Fibroblast of mammary gland (primary cell): ENCODE results near the gene MEF2B.
A peak's percentile ranks its signal among the peaks of the same experiment; 100 is the strongest.

Experiments used
- DNase-seq: peaks from one replicate; pipeline ENCODE4 v3.0.0-alpha.2; 2010; ENCODE audit warnings: low read depth
- H3K4me3 ChIP-seq: 2 replicates; pipeline ENCODE4 v1.5.1; 2011; ENCODE audit warnings: low read depth, mild to moderate bottlenecking, low read length, moderate library complexity; ENCODE audit not compliant: control insufficient read depth
- CTCF ChIP-seq: conservative IDR thresholded peaks from 2 replicates; pipeline ENCODE4 v1.5.1; 2011; ENCODE audit warnings: low read depth, low read length, inconsistent platforms; ENCODE audit not compliant: control insufficient read depth, insufficient read depth

MEF2B gene

GRCh38 chr19:19145684-19146608 lies 24.1 kb downstream of the MEF2B start:
- H3K4me3 ChIP-seq: no peak overlapping the region
- peak; percentile 84 for TF ChIP-seq CTCF
- DNase-seq: peak; percentile 52

GRCh38 chr19:19145281-19145680 lies 24.8 kb downstream of the MEF2B start:
- no peak for TF ChIP-seq CTCF
- no peak for DNase-seq
- H3K4me3 ChIP-seq: no peak overlapping the region

- no peak overlapping the region for H3K4me3 ChIP-seq
- no peak for TF ChIP-seq CTCF
- DNase-seq: no peak
These were observed 27.7 kb downstream of the MEF2B start for GRCh38 chr19:19142347-19142746.

- TF ChIP-seq CTCF: no peak
- no peak for DNase-seq
- H3K4me3 ChIP-seq: no peak overlapping the region
These were observed 29.6 kb downstream of the MEF2B start for GRCh38 chr19:19140476-19140875.

- no peak overlapping the region for H3K4me3 ChIP-seq
- DNase-seq: no peak
- no peak for TF ChIP-seq CTCF
These were observed 30.2 kb downstream of the MEF2B start for GRCh38 chr19:19139876-19140229.

- peak; percentile 99 for DNase-seq
- no peak for TF ChIP-seq CTCF
- H3K4me3 ChIP-seq: peak within 1 kb of the TSS; percentile 93
These were observed 31.7 kb downstream of the MEF2B start, which contains the start of gene TMEM161A for GRCh38 chr19:19138109-19138981. Gene TMEM161A, minus strand, starts transcription at chr19:19138478. Its CDS starts 50 bp downstream, at chr19:19138428.
